GM11168 (cell line): ENCODE measurements around the gene ITPK1.
"Not testable (repeated sequence)": the region's sequence is repeated elsewhere in the genome, so short reads cannot be mapped to it uniquely, and the experiment has no call there.

Experiments
- in situ Hi-C: fragments of 300-500 bp; cut with MboI; formaldehyde crosslinking; loops from one replicate; pipeline ENCODE4 v1.12.0; 2022; ENCODE audit warnings: low sequenced_read_pairs; ENCODE audit not compliant: unreplicated experiment

ITPK1 gene

DNA sequence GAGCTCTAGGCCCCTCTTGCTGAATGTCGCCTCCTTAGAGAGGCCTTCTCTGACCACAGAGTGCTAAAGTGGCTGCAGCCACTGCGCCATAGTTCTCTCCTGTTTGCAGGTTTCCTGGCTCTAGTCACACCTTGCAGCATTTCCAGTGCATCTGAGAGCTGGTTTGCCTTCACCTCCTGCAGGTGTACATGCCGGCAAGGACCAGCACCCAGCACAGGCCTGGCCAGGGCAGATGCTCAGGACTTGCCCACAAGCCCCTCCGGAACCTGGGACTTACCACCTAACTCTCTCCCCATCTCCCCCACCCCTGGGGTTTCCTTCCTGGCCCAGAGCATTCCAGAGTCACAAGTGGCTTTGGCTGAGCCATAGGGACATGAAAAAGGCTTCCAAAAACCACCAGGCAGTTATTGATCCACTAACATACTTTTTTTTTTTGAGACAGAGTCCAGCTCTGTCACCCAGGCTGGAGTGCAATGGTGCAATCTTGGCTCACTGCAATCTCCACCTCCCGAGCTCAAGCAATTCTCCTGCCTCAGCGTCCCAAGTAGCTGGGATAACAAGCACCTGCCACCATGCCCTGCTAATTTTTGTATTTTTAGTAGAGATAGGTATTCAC is 9.1 kb downstream of the ITPK1 start:
- in situ Hi-C loops: no loop called here

DNA sequence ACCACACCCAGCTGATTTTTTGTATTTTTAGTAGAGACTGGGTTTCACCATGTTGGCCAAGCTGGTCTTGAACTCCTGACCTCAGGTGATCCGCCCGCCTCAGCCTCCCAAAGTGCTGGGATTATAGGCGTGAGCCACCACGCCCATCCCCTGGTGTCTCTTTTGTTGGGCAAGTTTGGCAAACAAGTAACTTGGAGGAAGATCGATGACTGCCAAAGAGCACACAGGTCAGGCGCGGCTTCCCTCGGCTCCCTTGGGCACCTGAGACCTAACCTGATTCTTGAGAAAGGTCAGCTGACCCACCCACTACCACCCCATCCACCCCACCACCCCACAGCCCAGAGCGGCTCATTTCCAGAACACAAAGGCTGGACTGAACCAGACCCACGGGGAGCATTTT is 9.9 kb downstream of the ITPK1 start:
- in situ Hi-C loops: not testable (repeated sequence)

DNA sequence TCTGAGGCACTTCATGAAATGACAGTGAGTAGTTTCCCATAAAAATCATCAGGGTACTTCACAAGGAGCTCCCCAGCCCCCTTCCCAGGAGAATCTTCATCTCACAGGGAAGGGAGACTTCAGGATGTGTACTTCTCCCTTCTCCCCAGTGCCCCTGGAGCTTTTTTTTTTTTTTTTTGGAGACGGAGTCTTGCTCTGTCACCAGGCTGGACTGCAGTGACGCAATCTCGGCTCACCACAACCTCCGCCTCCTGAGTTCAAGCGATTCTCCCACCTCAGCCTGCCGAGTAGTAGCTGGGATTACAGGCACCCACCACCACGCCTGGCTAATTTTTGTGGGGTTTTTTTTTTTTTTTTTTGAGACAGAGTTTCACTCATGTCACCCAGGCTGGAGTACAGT is 10.4 kb downstream of the ITPK1 start:
- in situ Hi-C loops: no loop called here

DNA sequence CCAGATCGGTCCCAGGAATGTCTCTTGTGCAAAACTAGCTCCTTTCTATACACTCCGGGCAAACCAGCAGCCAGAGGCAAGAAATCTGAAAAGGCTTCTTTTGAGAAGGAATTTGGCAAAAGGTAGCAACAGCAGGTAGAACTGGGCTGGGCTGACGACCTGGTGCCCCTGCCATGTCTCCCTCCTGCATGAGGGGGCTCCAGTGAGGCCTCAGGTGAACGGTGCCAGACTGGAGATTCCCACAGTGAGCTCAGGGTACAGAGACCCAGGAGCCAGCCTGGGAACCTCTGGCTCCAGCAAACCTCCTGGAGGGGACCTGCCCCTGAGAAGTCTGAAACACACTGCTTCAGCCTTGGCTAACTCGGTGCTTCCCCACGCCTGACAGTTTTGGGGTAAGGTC is 10.8 kb downstream of the ITPK1 start:
- in situ Hi-C loops: no loop called here

DNA sequence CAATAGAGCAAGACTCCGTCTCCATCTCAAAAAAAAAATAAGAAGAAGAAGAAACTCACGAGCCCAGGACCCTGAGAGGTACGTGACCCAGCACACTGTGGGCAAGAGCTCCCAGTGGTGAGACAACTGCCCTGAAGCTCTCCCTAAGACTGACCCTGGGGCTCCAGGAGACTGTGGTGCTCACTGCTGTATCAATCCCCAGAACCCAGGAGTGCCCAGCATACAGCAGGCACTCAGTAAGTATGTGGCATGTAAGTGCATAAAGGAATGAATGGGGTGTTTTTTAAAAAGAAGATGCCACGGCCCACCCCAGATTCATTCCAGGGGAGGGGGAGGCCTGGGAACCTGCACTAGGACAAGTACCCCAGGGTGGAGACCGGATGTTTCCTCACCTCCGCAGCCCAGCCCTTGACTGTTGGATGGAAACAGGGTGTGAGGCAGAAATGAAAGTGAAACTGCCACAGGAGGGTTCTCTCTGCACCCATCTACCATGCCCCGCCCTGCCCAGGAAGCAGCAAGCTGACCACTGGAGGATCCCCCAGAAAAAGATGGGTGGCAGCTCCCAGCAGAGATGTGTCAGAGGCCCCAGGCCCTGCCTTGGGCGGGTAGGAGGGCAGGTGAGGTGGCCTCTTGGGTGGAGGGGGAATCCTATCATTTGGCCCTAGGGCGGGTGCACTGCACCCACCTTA is 12.2 kb downstream of the ITPK1 start:
- in situ Hi-C loops: no loop called here

DNA sequence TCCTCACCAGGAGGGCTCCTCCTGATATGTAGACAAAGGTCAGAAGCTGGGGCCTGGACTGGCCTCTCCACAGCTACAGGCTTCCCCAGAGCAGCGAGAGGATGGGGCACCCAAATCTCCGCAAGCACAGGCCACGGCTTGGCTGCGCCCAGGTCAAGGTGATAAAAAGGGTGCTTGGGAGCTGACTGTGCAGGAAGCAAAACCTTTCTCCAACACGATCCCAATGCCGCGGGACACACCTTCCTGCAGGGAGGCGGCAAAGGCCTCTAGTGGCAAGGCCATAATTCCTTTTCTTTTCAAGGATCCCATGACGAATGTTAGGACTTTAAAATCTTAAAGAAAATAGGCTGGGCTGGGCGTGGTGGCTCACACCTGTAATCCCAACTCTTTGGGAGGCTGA is 13.6 kb downstream of the ITPK1 start:
- in situ Hi-C loops: no loop called here

- in situ Hi-C loops: no loop called here
Measured at GRCh38 chr14:93101181-93101580, 14.5 kb downstream of the ITPK1 start.

DNA sequence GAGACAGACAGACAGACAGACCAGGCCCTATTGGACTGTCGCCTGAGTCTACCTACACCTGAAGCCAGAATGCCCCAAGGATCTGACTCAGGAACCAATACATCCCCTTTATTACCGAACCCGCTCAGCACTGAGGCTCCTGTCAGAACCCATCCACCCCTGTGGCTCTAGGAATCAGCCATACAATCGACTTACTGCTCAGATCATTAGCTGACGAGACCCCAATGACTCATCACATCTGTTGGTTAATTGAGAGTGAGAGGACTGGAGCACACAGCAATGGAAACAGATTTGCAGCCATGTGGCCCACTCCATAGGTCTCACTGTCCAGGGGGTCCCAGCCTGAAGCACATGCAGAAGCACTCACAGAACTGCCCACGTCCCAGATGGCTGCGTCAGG is 15.2 kb downstream of the ITPK1 start:
- in situ Hi-C loops: no loop called here

- in situ Hi-C loops: no loop called here
Measured at GRCh38 chr14:93100100-93100499, 15.6 kb downstream of the ITPK1 start.

DNA sequence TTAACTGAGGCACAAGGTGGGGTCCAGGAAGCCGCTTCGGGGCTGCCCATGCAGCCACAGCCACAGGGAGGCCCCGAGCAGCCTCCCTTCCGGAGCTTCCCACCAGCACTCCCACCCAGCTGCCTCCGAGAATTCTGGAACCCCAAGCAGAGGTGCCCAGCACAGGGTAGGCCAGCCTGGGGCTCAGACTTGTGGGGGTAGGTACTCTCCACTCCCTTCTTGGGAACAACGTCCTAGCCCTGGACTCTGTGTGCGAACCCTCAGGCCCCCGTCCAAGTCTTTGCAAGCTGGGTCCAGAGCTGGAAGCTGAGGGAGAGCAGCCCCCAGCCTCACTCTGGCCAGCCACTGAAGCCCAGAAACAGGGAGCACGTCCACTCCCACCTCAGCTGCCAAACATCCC is 16.1 kb downstream of the ITPK1 start:
- in situ Hi-C loops: no loop called here

DNA sequence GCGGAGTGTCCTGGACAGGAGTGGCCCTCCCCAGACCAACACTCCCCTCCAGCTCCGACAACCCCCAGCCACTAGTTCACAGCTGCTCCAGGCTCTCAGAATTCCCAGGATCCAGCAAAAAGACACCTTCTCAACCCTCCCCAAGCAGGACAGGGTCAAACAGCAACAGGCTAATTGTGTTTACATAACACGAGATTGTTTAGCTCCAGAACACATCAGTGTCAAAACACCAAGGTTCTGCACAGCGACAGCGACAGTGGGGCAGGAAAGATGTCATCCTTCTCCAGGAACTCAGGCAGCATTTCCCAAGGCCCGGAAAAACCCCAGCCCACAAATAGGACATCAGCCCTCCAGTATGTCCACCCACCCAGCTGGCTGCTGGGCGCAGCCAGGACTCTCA is 16.5 kb downstream of the ITPK1 start:
- in situ Hi-C loops: no loop called here

GRCh38 chr14:93096691-93097322 is 18.9 kb downstream of the ITPK1 start:
- in situ Hi-C loops: no loop called here

DNA sequence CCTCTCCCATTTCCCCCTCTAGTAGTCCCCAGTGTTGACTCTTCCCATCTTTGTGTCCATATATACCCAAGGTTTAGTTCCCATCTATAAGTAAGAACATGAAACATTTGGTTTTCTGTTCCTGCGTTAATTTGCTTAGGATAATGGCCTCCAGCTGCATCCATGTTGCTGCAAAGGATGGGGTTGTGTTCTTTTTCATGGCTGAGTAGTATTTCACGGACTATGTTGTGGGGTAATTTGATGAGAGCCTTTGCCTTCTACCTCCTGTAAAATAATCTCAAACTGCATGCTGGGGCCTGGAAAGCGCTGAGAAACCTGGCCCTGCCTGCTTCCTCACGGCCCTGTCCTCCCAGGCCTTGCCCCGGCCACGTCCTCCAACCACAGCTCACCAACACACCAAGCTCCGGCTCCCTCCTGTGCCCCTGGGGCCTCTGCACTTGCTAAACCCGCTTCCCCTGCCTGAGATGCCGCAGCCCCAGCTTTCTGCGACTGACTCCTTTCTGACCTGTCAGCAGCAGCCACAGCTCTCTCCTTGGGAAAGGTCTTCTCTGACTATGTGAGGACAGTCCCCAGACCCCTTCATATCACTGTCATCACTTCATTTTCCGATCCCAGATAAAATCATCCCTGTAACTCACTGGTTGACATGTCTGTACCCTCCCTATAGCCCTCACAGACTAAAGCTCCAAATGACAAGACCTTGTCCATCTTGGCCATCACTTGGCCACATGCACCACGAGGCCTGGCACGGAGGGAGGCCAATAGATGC is 19.8 kb downstream of the ITPK1 start:
- in situ Hi-C loops: no loop called here

- in situ Hi-C loops: no loop called here
Measured at GRCh38 chr14:93094121-93094918, 21.4 kb downstream of the ITPK1 start.

DNA sequence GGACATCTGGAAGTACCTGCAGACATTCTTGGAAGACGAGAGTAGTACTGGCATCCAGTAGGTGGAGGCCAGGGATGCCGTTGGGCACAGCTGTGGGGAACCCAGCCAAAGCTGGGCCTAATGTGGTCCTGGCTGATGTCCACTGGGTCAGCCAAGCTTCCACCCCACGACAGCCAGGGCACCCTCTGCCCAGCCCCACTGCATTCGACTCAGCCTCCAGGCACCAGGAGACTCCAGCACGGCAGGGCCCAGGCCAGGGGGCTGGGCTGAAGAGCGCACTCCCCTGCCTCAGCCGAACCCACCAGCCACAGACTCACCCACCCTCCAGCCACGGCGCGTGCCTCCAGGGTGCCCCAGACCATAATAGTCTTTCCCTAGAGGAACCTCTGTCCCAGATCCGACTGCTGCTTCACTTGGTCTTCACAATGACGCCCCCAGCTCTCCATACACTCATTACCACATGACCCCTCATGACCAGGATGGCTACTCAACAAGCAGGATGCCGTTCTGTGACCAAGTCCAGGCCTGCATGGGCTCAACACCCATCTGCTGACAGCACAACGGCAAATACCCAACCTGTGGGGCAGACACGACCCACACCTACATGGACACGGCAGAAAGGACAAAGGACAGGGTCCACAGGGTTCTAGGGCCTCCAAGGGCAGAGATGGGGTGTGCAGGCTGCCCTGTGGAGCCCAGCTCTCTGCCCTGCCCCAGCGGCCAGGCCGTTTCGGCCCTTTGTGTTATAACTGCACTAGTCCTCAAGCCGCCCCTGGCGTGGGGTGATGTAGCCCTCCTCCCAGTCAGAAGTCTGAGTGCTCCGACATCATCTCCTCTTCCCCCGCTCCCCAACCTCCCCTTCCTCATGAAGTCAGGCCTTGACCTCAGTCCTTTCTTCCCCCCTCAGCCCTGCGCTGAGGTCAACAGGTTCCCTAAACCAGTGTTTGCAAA is 22.8 kb downstream of the ITPK1 start:
- in situ Hi-C loops: no loop called here

DNA sequence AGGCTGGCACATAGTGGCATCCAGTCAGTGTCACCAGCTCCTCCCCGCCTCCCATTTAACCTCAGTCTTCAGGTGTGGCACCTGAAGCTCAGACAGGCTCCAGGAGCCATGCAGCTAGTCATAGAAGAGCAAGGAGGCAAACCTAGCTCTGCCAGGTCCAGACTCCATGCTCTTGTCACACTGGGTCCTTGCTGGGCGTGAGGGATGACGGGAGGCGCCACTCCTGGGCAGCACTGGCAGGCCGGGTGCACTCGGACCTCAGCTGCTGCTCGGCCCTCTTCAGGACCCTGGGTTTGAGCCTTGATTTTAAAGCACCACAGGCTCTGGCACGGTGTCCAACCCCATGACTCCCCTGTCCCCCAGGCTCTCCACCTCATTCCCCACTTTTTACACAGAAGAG is 24.1 kb downstream of the ITPK1 start:
- in situ Hi-C loops: no loop called here

DNA sequence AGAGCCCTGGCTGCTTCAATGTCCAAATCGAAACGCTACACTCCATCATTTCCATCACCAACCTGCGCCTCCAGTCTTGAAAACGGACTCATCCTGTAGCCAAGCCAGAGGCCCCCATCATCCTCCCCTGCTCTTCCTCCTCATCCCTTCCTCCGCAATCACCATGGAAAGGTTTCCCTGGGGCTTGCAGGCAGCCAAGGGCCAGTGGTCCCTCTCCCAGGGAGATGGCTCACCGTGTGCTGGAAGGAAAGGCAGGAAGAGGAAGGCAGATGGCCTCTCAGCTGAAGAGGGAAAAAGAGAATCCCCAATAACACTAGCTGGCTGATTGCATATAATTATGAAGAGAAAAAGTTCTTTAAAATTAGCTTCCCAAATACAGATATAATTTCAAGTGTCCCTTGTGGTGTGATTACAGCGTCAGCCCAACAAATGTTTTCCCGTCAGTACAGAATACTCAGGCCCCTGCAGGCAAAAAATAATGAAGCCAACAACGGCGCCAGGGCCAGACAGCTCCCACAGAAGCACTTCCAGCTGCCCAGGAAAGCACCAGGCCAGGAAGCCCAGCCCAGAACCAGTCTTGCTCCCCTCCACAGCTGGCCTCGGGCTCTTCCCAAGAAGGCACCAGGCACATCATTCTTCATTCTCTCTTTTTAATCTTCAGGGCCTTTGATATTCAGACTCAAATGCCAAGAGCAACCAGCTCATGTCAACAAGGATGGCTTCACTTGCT is 24.7 kb downstream of the ITPK1 start:
- in situ Hi-C loops: no loop called here

DNA sequence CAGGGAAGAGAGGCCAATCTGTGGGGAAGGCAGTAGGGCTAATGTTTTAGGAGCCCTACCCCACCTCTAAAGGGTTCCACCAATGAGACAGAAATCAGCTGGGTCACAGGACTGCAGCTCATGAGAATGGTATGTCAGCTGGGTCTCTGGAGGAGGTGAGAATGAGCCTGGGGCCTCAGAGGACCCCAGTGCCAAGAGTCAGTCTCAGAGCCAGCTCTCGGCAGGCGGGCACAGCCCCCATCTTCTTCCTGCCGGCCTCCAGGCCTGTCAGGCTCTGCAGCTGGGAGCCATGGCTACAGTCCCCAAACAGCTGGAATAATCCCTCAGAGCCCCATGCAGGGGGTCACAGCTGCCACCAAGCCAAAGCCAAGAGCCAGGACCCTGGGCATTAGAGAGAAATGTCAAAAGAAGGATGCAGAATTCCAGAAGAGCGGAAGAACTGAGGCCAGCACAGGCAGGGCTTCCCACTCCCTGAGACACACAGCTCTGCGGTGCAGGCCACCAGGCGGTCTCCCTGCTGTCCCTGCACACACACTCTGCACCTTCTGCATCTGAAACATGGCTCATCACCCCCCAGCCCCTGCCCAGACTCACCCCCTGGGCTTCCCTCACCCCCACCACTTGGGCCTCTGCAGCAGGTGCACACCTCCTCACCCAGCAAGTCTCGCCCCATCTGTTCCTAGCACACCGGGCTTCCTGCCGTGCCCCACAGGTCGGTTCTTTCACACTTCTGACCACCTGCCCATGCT is 26.0 kb downstream of the ITPK1 start:
- in situ Hi-C loops: no loop called here
